ENCODE data around the gene PAIP1. TPM values are rescaled to one million over a fixed set of nuclear protein-coding genes. Genes with fewer than 3 reads are reported as not detected.

PAIP1 gene
- total RNA-seq, 1 donor from 2014 or later: 101 TPM

DNA sequence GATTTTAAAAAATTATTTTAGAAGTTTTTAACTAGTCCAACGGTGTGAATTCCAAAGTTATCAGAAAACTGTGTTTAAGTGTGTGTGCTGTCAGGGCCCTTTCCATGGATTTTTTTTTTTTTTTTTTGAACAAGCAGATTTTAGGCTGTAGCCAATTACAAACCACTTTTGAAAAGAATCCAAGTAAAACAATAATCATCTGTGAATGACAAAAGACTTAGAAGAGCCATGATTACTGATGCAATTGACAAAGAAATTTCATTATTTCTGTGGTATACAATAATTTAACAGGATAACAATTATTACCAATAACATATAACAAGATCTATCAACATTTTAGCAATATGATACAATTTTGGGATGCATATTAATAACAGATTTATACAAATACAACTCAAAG lies 16.2 kb upstream of the PAIP1 start:
- Histone ChIP-seq H3K27ac (ENCODE audit: low read depth, low read length) (no peak overlapping the region), H3K4me1 (ENCODE audit: insufficient read depth, low read length) (no peaks in the 10 kb centered on the region), H3K36me3 (ENCODE audit: insufficient read depth, low read length) (no peaks in the 10 kb centered on the region), H3K4me2 (ENCODE audit: low read length) (no peak overlapping the region), H3K27me3 (ENCODE audit: insufficient read depth, low read length) (no peaks in the 10 kb centered on the region), H3K9me3 (ENCODE audit: insufficient read depth, low read depth, low read length) (no peaks in the 10 kb centered on the region), H3K4me3 (ENCODE audit: insufficient read depth, low read depth, low read length) (no peak overlapping the region), H3K9ac (ENCODE audit: low read length) (no peak overlapping the region), H2AFZ (ENCODE audit: low read depth, low read length) (no peak overlapping the region), H4K20me1 (ENCODE audit: insufficient read depth, low read length) (no peaks in the 10 kb centered on the region), H3K79me2 (ENCODE audit: insufficient read depth, low read length) (no peaks in the 10 kb centered on the region)
- Mint-ChIP-seq H3K4me3 (ENCODE audit: unreplicated experiment) (no peak overlapping the region), H3K36me3 (ENCODE audit: low read depth, unreplicated experiment) (peaks cover 14% of the 10 kb centered on the region), H3K27me3 (ENCODE audit: low read depth, unreplicated experiment) (no peaks in the 10 kb centered on the region), H3K27ac (ENCODE audit: unreplicated experiment) (no peak overlapping the region), H3K9me3 (ENCODE audit: unreplicated experiment) (peaks cover 4% of the 10 kb centered on the region), H3K4me1 (ENCODE audit: low read depth, unreplicated experiment) (no peaks in the 10 kb centered on the region)
- FAIRE-seq: no peak
- peak; percentile 22 for DNase-seq (ENCODE audit: low read depth)
- TF ChIP-seq, protein P1, sequence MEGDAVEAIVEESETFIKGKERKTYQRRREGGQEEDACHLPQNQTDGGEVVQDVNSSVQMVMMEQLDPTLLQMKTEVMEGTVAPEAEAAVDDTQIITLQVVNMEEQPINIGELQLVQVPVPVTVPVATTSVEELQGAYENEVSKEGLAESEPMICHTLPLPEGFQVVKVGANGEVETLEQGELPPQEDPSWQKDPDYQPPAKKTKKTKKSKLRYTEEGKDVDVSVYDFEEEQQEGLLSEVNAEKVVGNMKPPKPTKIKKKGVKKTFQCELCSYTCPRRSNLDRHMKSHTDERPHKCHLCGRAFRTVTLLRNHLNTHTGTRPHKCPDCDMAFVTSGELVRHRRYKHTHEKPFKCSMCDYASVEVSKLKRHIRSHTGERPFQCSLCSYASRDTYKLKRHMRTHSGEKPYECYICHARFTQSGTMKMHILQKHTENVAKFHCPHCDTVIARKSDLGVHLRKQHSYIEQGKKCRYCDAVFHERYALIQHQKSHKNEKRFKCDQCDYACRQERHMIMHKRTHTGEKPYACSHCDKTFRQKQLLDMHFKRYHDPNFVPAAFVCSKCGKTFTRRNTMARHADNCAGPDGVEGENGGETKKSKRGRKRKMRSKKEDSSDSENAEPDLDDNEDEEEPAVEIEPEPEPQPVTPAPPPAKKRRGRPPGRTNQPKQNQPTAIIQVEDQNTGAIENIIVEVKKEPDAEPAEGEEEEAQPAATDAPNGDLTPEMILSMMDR (IDR thresholded peaks at IDR 0.05; ENCODE audit: insufficient read depth, low read depth, low read length): no peak
- no peak for TF ChIP-seq EZH2 (IDR thresholded peaks at IDR 0.05; ENCODE audit: insufficient read depth, low read length)

DNA sequence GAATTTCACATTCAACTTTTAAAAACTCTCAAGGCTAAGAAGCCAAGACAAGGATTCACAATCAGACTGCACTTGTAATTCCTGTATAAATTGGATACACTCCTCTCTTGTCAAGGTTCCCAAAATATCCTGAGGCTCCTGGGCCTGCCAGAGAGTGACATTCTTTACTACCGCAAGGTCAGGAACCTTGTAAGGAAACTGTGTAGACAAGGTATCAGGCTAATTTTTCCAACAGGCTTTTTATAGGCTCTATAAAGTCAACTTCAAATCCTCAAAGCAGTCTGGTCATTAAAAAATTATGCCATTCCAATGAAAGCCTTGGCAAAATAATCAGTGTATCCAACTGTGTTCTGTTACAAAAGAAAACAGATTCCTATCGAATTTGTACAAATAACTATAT lies 15.5 kb upstream of the PAIP1 start:
- no peaks in the 10 kb centered on the region for H3K9me3 ChIP-seq (ENCODE audit: insufficient read depth, low read depth, low read length)
- Mint-ChIP-seq H3K36me3 (ENCODE audit: low read depth, unreplicated experiment) (peaks cover 14% of the 10 kb centered on the region), H3K27ac (ENCODE audit: unreplicated experiment) (no peak overlapping the region), H3K4me1 (ENCODE audit: low read depth, unreplicated experiment) (no peaks in the 10 kb centered on the region), H3K27me3 (ENCODE audit: low read depth, unreplicated experiment) (no peaks in the 10 kb centered on the region), H3K9me3 (ENCODE audit: unreplicated experiment) (peaks cover 4% of the 10 kb centered on the region), H3K4me3 (ENCODE audit: unreplicated experiment) (no peak overlapping the region)
- H3K27me3 ChIP-seq (ENCODE audit: insufficient read depth, low read length): no peaks in the 10 kb centered on the region
- H3K4me3 ChIP-seq (ENCODE audit: insufficient read depth, low read depth, low read length): no peak overlapping the region
- TF ChIP-seq, protein P1 (IDR thresholded peaks at IDR 0.05; ENCODE audit: insufficient read depth, low read depth, low read length): no peak
- no peak for TF ChIP-seq EZH2 (IDR thresholded peaks at IDR 0.05; ENCODE audit: insufficient read depth, low read length)
- no peaks in the 10 kb centered on the region for H4K20me1 ChIP-seq (ENCODE audit: insufficient read depth, low read length)
- no peak overlapping the region for H3K27ac ChIP-seq (ENCODE audit: low read depth, low read length)
- H3K4me2 ChIP-seq (ENCODE audit: low read length): no peak overlapping the region
- FAIRE-seq (no peak), DNase-seq (ENCODE audit: low read depth) (peak; percentile 25)
- H3K4me1 ChIP-seq (ENCODE audit: insufficient read depth, low read length): no peaks in the 10 kb centered on the region
- no peaks in the 10 kb centered on the region for H3K79me2 ChIP-seq (ENCODE audit: insufficient read depth, low read length)
- H2AFZ ChIP-seq (ENCODE audit: low read depth, low read length): no peak overlapping the region
- no peaks in the 10 kb centered on the region for H3K36me3 ChIP-seq (ENCODE audit: insufficient read depth, low read length)
- H3K9ac ChIP-seq (ENCODE audit: low read length): no peak overlapping the region

- Histone ChIP-seq H2AFZ (ENCODE audit: low read depth, low read length) (no peak overlapping the region), H3K9me3 (ENCODE audit: insufficient read depth, low read depth, low read length) (no peaks in the 10 kb centered on the region), H3K4me3 (ENCODE audit: insufficient read depth, low read depth, low read length) (no peak overlapping the region), H3K9ac (ENCODE audit: low read length) (no peak overlapping the region), H3K79me2 (ENCODE audit: insufficient read depth, low read length) (no peaks in the 10 kb centered on the region), H4K20me1 (ENCODE audit: insufficient read depth, low read length) (no peaks in the 10 kb centered on the region), H3K27ac (ENCODE audit: low read depth, low read length) (no peak overlapping the region), H3K36me3 (ENCODE audit: insufficient read depth, low read length) (no peaks in the 10 kb centered on the region), H3K4me1 (ENCODE audit: insufficient read depth, low read length) (no peaks in the 10 kb centered on the region), H3K4me2 (ENCODE audit: low read length) (no peak overlapping the region), H3K27me3 (ENCODE audit: insufficient read depth, low read length) (no peaks in the 10 kb centered on the region)
- no peak for FAIRE-seq
- Mint-ChIP-seq H3K9me3 (ENCODE audit: unreplicated experiment) (no peaks in the 10 kb centered on the region), H3K4me3 (ENCODE audit: unreplicated experiment) (no peak overlapping the region), H3K27ac (ENCODE audit: unreplicated experiment) (no peak overlapping the region), H3K27me3 (ENCODE audit: low read depth, unreplicated experiment) (no peaks in the 10 kb centered on the region), H3K4me1 (ENCODE audit: low read depth, unreplicated experiment) (no peaks in the 10 kb centered on the region), H3K36me3 (ENCODE audit: low read depth, unreplicated experiment) (peaks cover 5% of the 10 kb centered on the region)
- no peak for DNase-seq (ENCODE audit: low read depth)
- TF ChIP-seq, protein P1 (IDR thresholded peaks at IDR 0.05; ENCODE audit: insufficient read depth, low read depth, low read length): no peak
- no peak for TF ChIP-seq EZH2 (IDR thresholded peaks at IDR 0.05; ENCODE audit: insufficient read depth, low read length)
Observed at GRCh38 chr5:43571237-43571636, 14.4 kb upstream of the PAIP1 start.

Measured in astrocyte (in vitro differentiated cells and primary cell).